HepG2 (cell line): ENCODE data around the gene FAM120C. TPM values are rescaled to one million over a fixed set of nuclear protein-coding genes. Genes with fewer than 3 reads are reported as not detected.

Source experiments
- ASH2L ChIP-seq: fragments of 300-600, 200-600 bp; sonication (generic); IDR thresholded peaks from 2 replicates; pipeline ENCODE4 v1.7.0; 2017; ENCODE audit warnings: low read depth, mild to moderate bottlenecking, moderate library complexity, mixed read lengths, low read length; ENCODE audit not compliant: insufficient read length
- JUN ChIP-seq: sonication (generic); formaldehyde crosslinking; IDR thresholded peaks from 2 replicates; pipeline ENCODE4 v1.4.0; 2020; ENCODE audit warnings: mild to moderate bottlenecking, missing genetic modification reagents
- NFRKB ChIP-seq: fragments of 450-650 bp; IDR thresholded peaks from 2 replicates; pipeline ENCODE4 v1.6.1; 2017
- NFYC ChIP-seq: IDR thresholded peaks from 2 replicates; pipeline ENCODE4 v1.6.1; 2016; ENCODE audit warnings: missing genetic modification reagents, missing compliant biosample characterization
- NR2C2 ChIP-seq: sonication (generic); formaldehyde crosslinking; IDR thresholded peaks from 2 replicates; pipeline ENCODE4 v1.4.0; 2020; ENCODE audit warnings: missing genetic modification reagents, mild to moderate bottlenecking, moderate library complexity, borderline replicate concordance
- NR2F6 ChIP-seq, 2 experiments: IDR thresholded peaks; 2 replicates each; pipeline ENCODE4 v1.6.1; 2016; ENCODE audit warnings: antibody characterized with exemption in 1 of 2, mild to moderate bottlenecking in 1 of 2
- PAWR ChIP-seq: sonication (generic); formaldehyde crosslinking; IDR thresholded peaks from 2 replicates; pipeline ENCODE4 v1.4.0; 2020; ENCODE audit warnings: missing genetic modification reagents, mild to moderate bottlenecking, borderline replicate concordance
- POLR2AphosphoS5 ChIP-seq: IDR thresholded peaks from 2 replicates; pipeline ENCODE4 v1.6.1; 2012; ENCODE audit warnings: low read depth, low read length
- SOX5 ChIP-seq: IDR thresholded peaks from 2 replicates; pipeline ENCODE4 v1.6.1; 2016; ENCODE audit warnings: borderline replicate concordance
- TBL1XR1 ChIP-seq: fragments of 150-350 bp; IDR thresholded peaks from 2 replicates; pipeline ENCODE4 v1.6.1; 2014; ENCODE audit warnings: borderline replicate concordance, low read length; ENCODE audit not compliant: partially characterized antibody
- TCF7 ChIP-seq: sonication (generic); IDR thresholded peaks from 2 replicates; pipeline ENCODE4 v1.6.1; 2016; ENCODE audit warnings: antibody characterized with exemption, low read depth
- ZNF343 ChIP-seq: sonication (generic); formaldehyde crosslinking; IDR thresholded peaks from 2 replicates; pipeline ENCODE4 v1.4.0; 2020; ENCODE audit warnings: mild to moderate bottlenecking, missing genetic modification reagents
- ZNF496 ChIP-seq: sonication (generic); formaldehyde crosslinking; IDR thresholded peaks from 2 replicates; pipeline ENCODE4 v1.8.1; 2023; ENCODE audit warnings: mild to moderate bottlenecking, moderate library complexity, missing genetic modification reagents; ENCODE audit not compliant: insufficient replicate concordance
- ZNF501 ChIP-seq: sonication (generic); formaldehyde crosslinking; IDR thresholded peaks from 2 replicates; pipeline ENCODE4 v1.5.1; 2020; ENCODE audit warnings: mild to moderate bottlenecking, moderate library complexity, missing genetic modification reagents
- ZNF766 ChIP-seq: sonication (generic); formaldehyde crosslinking; IDR thresholded peaks from 2 replicates; pipeline ENCODE4 v1.5.0; 2020; ENCODE audit warnings: missing genetic modification reagents, borderline replicate concordance
- polyA plus RNA-seq, 8 experiments: library from polyadenylated mRNA; depleted of rRNA in 3 of 8; stranded (reverse) in 7 of 8; unstranded in 1 of 8; fragments of >200 nt; fragmentation: Illumina TruSeq in 4 of 8; extraction: Trizol in 4 of 8; gene quantifications; 2 replicates each; pipeline versions ENCODE4 v1.2.1 to v1.2.3, GENCODE V29; 2011 to 2016; ENCODE audit warnings: low read depth in 4 of 8, missing spikeins in 1 of 8, mixed read lengths in 1 of 8; ENCODE audit not compliant: insufficient read depth in 1 of 8
- total RNA-seq, 5 experiments: library from RNA; depleted of rRNA; stranded (reverse); fragments of >200 nt; fragmentation: Illumina TruSeq; extraction: Trizol; gene quantifications; 2 replicates each; pipeline ENCODE4 v1.2.3, GENCODE V29; 2016; ENCODE audit warnings: low read depth in 1 of 5
- TF ChIP-seq, protein P1 (sequence below): sonication (generic); formaldehyde crosslinking; IDR thresholded peaks from 2 replicates; pipeline ENCODE4 v1.8.1; 2022; ENCODE audit warnings: low read depth, mild to moderate bottlenecking, missing genetic modification reagents
- TF ChIP-seq, protein P2 (sequence below): sonication (generic); formaldehyde crosslinking; IDR thresholded peaks from 2 replicates; pipeline ENCODE4 v1.5.0; 2020; ENCODE audit warnings: mild to moderate bottlenecking, missing genetic modification reagents
- TF ChIP-seq, protein P3 (sequence below): IDR thresholded peaks from 2 replicates; pipeline ENCODE4 v1.6.1; 2012; ENCODE audit warnings: low read depth, low read length, improper control_type of control experiment

FAM120C gene
- total and polyA plus RNA-seq, 2 of the 13 experiments (the other 11 are each of a cell fraction or from before 2014, with no cell fraction given): 4.6 to 7.4 TPM

DNA sequence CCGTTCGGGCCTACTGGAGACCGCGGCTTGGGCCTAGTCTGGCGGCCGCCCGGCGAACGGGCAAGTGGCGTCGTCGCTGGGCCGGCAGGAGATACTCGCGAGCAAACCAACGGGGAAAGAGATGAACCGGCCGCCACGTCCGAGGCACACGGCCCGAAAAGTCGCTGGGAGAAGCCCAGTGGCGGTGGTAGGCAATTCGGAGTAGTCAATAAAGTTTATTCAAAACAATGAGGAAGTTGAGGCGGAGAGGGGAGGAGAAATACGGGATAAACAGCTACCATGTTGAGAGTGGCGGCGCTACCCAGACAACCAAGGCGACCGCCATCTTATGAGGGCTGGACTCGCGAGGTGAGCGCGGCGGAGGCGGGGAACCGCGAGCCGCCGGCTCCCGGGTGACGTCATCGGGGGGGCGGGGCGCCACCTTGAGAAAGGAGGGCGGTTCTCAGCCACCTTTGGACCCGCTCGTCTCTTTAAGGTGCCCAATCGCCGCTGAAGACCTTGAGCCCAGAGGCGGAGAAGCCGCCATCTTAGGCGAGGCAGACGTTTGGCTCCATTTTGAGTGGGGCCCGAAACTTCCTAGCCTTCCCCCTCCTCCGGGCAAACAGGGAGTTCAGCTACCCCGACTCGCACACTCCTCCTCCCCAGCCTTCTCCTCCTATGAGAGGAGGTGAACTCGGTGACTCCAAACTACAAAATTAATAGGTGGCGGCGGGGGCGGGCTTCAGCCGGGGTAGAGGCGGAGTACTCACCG is 138.8 kb downstream of the FAM120C start, which contains the start of gene PHF8 (continued):
- TF ChIP-seq TCF7 (no peak), ZNF501 (CRISPR knock-in tag) (peak; percentile 44), POLR2AphosphoS5 (no peak), NFYC (no peak; the same call in 1 of the 2 replicates), NR2C2 (CRISPR knock-in tag) (0 out of 2 replicates have a peak, but pooled peaks have one; percentile 30), NR2F6 (IDR thresholded peaks at IDR 0.05) (no peak), NR2F6 (CRISPR knock-in tag; IDR thresholded peaks at IDR 0.05) (no peak), JUN (CRISPR knock-in tag) (no peak), ZNF343 (CRISPR knock-in tag) (no peak), ZNF766 (CRISPR knock-in tag) (no peak), SOX5 (CRISPR knock-in tag) (no peak), NFRKB (no peak), ASH2L (no peak), PAWR (CRISPR knock-in tag) (no peak), ZNF496 (CRISPR knock-in tag) (no peak), TBL1XR1 (no peak)
- TF ChIP-seq, protein P1, sequence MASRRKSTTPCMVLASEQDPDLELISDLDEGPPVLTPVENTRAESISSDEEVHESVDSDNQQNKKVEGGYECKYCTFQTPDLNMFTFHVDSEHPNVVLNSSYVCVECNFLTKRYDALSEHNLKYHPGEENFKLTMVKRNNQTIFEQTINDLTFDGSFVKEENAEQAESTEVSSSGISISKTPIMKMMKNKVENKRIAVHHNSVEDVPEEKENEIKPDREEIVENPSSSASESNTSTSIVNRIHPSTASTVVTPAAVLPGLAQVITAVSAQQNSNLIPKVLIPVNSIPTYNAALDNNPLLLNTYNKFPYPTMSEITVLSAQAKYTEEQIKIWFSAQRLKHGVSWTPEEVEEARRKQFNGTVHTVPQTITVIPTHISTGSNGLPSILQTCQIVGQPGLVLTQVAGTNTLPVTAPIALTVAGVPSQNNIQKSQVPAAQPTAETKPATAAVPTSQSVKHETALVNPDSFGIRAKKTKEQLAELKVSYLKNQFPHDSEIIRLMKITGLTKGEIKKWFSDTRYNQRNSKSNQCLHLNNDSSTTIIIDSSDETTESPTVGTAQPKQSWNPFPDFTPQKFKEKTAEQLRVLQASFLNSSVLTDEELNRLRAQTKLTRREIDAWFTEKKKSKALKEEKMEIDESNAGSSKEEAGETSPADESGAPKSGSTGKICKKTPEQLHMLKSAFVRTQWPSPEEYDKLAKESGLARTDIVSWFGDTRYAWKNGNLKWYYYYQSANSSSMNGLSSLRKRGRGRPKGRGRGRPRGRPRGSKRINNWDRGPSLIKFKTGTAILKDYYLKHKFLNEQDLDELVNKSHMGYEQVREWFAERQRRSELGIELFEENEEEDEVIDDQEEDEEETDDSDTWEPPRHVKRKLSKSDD: no peak; the same call in 1 of the 2 replicates
- TF ChIP-seq, protein P2, sequence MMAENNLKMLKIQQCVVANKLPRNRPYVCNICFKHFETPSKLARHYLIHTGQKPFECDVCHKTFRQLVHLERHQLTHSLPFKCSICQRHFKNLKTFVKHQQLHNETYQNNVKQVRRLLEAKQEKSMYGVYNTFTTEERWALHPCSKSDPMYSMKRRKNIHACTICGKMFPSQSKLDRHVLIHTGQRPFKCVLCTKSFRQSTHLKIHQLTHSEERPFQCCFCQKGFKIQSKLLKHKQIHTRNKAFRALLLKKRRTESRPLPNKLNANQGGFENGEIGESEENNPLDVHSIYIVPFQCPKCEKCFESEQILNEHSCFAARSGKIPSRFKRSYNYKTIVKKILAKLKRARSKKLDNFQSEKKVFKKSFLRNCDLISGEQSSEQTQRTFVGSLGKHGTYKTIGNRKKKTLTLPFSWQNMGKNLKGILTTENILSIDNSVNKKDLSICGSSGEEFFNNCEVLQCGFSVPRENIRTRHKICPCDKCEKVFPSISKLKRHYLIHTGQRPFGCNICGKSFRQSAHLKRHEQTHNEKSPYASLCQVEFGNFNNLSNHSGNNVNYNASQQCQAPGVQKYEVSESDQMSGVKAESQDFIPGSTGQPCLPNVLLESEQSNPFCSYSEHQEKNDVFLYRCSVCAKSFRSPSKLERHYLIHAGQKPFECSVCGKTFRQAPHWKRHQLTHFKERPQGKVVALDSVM (CRISPR knock-in tag): 0 out of 2 replicates have a peak, but pooled peaks have one; percentile 32
- TF ChIP-seq, protein P3, sequence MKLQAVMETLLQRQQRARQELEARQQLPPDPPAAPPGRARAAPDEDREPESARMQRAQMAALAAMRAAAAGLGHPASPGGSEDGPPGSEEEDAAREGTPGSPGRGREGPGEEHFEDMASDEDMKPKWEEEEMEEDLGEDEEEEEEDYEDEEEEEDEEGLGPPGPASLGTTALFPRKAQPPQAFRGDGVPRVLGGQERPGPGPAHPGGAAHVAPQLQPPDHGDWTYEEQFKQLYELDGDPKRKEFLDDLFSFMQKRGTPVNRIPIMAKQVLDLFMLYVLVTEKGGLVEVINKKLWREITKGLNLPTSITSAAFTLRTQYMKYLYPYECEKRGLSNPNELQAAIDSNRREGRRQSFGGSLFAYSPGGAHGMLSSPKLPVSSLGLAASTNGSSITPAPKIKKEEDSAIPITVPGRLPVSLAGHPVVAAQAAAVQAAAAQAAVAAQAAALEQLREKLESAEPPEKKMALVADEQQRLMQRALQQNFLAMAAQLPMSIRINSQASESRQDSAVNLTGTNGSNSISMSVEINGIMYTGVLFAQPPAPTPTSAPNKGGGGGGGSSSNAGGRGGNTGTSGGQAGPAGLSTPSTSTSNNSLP: no peak
